ENCODE measurements around the gene RIPOR3.
A peak's percentile ranks its signal among the peaks of the same experiment; 100 is the strongest.

The RIPOR3 gene

GRCh38 chr20:50658804-50659380 lies 32.5 kb downstream of the RIPOR3 start:
- Histone ChIP-seq H3K79me2 (ENCODE audit: low read length) (no peaks in the 10 kb centered on the region), H4K20me1 (ENCODE audit: insufficient read depth, low read length) (no peaks in the 10 kb centered on the region), H3K4me1 (ENCODE audit: low read length) (0 out of 2 replicates have a peak, but pooled peaks cover 3% of the 10 kb centered on the region), H3K27ac (ENCODE audit: low read length) (no peak overlapping the region), H3K9me3 (ENCODE audit: insufficient read depth, low read length) (no peaks in the 10 kb centered on the region), H3K4me3 (ENCODE audit: low read length) (no peak overlapping the region), H3K4me2 (ENCODE audit: low read length) (no peak overlapping the region), H3K27me3 (ENCODE audit: low read depth, low read length) (peaks cover 15% of the 10 kb centered on the region), H2AFZ (ENCODE audit: low read depth, low read length) (no peak overlapping the region), H3K36me3 (replicated peaks; ENCODE audit: low read depth, low read length) (no peaks in the 10 kb centered on the region), H3K9ac (ENCODE audit: low read length) (no peak overlapping the region)
- TF ChIP-seq EZH2phosphoT487 (IDR thresholded peaks at IDR 0.05; ENCODE audit: low read depth) (no peak), CTCF (IDR thresholded peaks at IDR 0.05; ENCODE audit: low read depth, low read length) (no peak)

GRCh38 chr20:50655311-50655880 lies 35.9 kb downstream of the RIPOR3 start:
- H3K4me2 ChIP-seq (ENCODE audit: low read length) = no peak overlapping the region
- H4K20me1 ChIP-seq (ENCODE audit: insufficient read depth, low read length) = no peaks in the 10 kb centered on the region
- H3K4me3 ChIP-seq (ENCODE audit: low read length) = no peak overlapping the region
- no peaks in the 10 kb centered on the region for H3K36me3 ChIP-seq (replicated peaks; ENCODE audit: low read depth, low read length)
- no peaks in the 10 kb centered on the region for H3K79me2 ChIP-seq (ENCODE audit: low read length)
- no peak overlapping the region for H3K27ac ChIP-seq (ENCODE audit: low read length)
- peaks cover 8% of the 10 kb centered on the region for H3K4me1 ChIP-seq (ENCODE audit: low read length)
- H2AFZ ChIP-seq (ENCODE audit: low read depth, low read length) = no peak overlapping the region
- H3K27me3 ChIP-seq (ENCODE audit: low read depth, low read length) = peaks cover 5% of the 10 kb centered on the region; the same call in 1 of the 2 replicates
- no peak for TF ChIP-seq CTCF (IDR thresholded peaks at IDR 0.05; ENCODE audit: low read depth, low read length)
- TF ChIP-seq EZH2phosphoT487 (IDR thresholded peaks at IDR 0.05; ENCODE audit: low read depth) = no peak
- no peaks in the 10 kb centered on the region for H3K9me3 ChIP-seq (ENCODE audit: insufficient read depth, low read length)
- H3K9ac ChIP-seq (ENCODE audit: low read length) = no peak overlapping the region

GRCh38 chr20:50654904-50655303 lies 36.4 kb downstream of the RIPOR3 start:
- Histone ChIP-seq H2AFZ (ENCODE audit: low read depth, low read length) (no peak overlapping the region), H3K4me3 (ENCODE audit: low read length) (no peak overlapping the region), H3K27ac (ENCODE audit: low read length) (no peak overlapping the region), H3K9me3 (ENCODE audit: insufficient read depth, low read length) (no peaks in the 10 kb centered on the region), H4K20me1 (ENCODE audit: insufficient read depth, low read length) (no peaks in the 10 kb centered on the region), H3K9ac (ENCODE audit: low read length) (no peak overlapping the region), H3K79me2 (ENCODE audit: low read length) (no peaks in the 10 kb centered on the region), H3K4me1 (ENCODE audit: low read length) (peaks cover 8% of the 10 kb centered on the region), H3K4me2 (ENCODE audit: low read length) (no peak overlapping the region), H3K27me3 (ENCODE audit: low read depth, low read length) (peaks cover 5% of the 10 kb centered on the region; the same call in 1 of the 2 replicates), H3K36me3 (replicated peaks; ENCODE audit: low read depth, low read length) (no peaks in the 10 kb centered on the region)
- TF ChIP-seq EZH2phosphoT487 (IDR thresholded peaks at IDR 0.05; ENCODE audit: low read depth) (no peak), CTCF (IDR thresholded peaks at IDR 0.05; ENCODE audit: low read depth, low read length) (no peak)

- Histone ChIP-seq H3K4me2 (ENCODE audit: low read length) (peak overlapping the region; percentile 21), H3K4me1 (ENCODE audit: low read length) (peaks cover 8% of the 10 kb centered on the region), H3K27me3 (ENCODE audit: low read depth, low read length) (peaks cover 5% of the 10 kb centered on the region; the same call in 1 of the 2 replicates), H2AFZ (ENCODE audit: low read depth, low read length) (no peak overlapping the region), H3K36me3 (replicated peaks; ENCODE audit: low read depth, low read length) (no peaks in the 10 kb centered on the region), H3K9ac (ENCODE audit: low read length) (no peak overlapping the region), H3K4me3 (ENCODE audit: low read length) (no peak overlapping the region), H3K79me2 (ENCODE audit: low read length) (no peaks in the 10 kb centered on the region), H3K9me3 (ENCODE audit: insufficient read depth, low read length) (no peaks in the 10 kb centered on the region), H3K27ac (ENCODE audit: low read length) (no peak overlapping the region), H4K20me1 (ENCODE audit: insufficient read depth, low read length) (no peaks in the 10 kb centered on the region)
- TF ChIP-seq CTCF (IDR thresholded peaks at IDR 0.05; ENCODE audit: low read depth, low read length) (no peak), EZH2phosphoT487 (IDR thresholded peaks at IDR 0.05; ENCODE audit: low read depth) (no peak)
These were observed 38.5 kb downstream of the RIPOR3 start for GRCh38 chr20:50652702-50653294.

Data from OCI-LY3 (cell line).